OCI-LY7 (cell line): ENCODE measurements around the gene TACR1. TPM values are rescaled to one million over a fixed set of nuclear protein-coding genes. Genes with fewer than 3 reads are reported as not detected.

Experiments used
- BruUV-seq: library from RNA; stranded (reverse); fragments of 400-500 nt; replicated peaks from 2 replicates; lab custom pipeline; 2021; lab: Mats Ljungman, UMichigan
- CTCF ChIA-PET: fragments of 300-600 bp; sonication (Branson Sonifier 250); formaldehyde crosslinking; loops from one replicate; lab custom pipeline; 2022; ENCODE audit warnings: antibody characterized with exemption; ENCODE audit not compliant: unreplicated experiment; lab: Charles Lee
- POLR2A ChIA-PET: fragments of 300-600 bp; sonication (Branson Sonifier 250); formaldehyde crosslinking; loops from one replicate; lab custom pipeline; 2022; ENCODE audit warnings: antibody characterized with exemption; lab: Charles Lee
- DNase-seq: peaks from one replicate; pipeline ENCODE4 v3.0.0-alpha.2; 2015; ENCODE audit warnings: low spot score
- H2AFZ ChIP-seq: fragments of 200-600 bp; sonication (generic), shearing (Covaris generic); 2 replicates; pipeline ENCODE4 v1.6.1; 2014; ENCODE audit warnings: mild to moderate bottlenecking, antibody characterized with exemption, low read length, moderate library complexity
- H3K27ac ChIP-seq: fragments of 200-600 bp; sonication (generic); 2 replicates; pipeline ENCODE4 v1.5.1; 2014; ENCODE audit warnings: mixed run types, low read depth, mild to moderate bottlenecking, moderate library complexity, low read length, inconsistent platforms; ENCODE audit not compliant: poor library complexity, severe bottlenecking
- H3K36me3 ChIP-seq: fragments of 200-600 bp; sonication (generic); 2 replicates; pipeline ENCODE4 v1.6.1; 2014; ENCODE audit warnings: mild to moderate bottlenecking, antibody characterized with exemption, low read length, moderate library complexity, mixed read lengths; ENCODE audit not compliant: insufficient read depth
- H3K4me1 ChIP-seq: fragments of 200-600 bp; sonication (generic); 2 replicates; pipeline ENCODE4 v1.5.1; 2014; ENCODE audit warnings: mild to moderate bottlenecking, low read length; ENCODE audit not compliant: insufficient read depth, poor library complexity, severe bottlenecking
- H3K4me2 ChIP-seq: fragments of 200-600 bp; sonication (generic); 2 replicates; pipeline ENCODE4 v1.6.1; 2014; ENCODE audit warnings: mild to moderate bottlenecking, low read length
- H3K4me3 ChIP-seq: fragments of 200-600 bp; sonication (generic); 2 replicates; pipeline ENCODE4 v1.5.1; 2014; ENCODE audit warnings: mild to moderate bottlenecking, low read depth, low read length; ENCODE audit not compliant: poor library complexity, severe bottlenecking
- H3K79me2 ChIP-seq: fragments of 200-600 bp; sonication (generic); 2 replicates; pipeline ENCODE4 v1.6.1; 2016; ENCODE audit warnings: low read depth, mild to moderate bottlenecking, low read length, moderate library complexity, mixed read lengths; ENCODE audit not compliant: insufficient read depth
- H3K9me2 ChIP-seq: fragments of 200-600 bp; sonication (generic); 2 replicates; pipeline ENCODE4 v1.6.1; 2016; ENCODE audit warnings: mild to moderate bottlenecking, low read length, mixed read lengths; ENCODE audit not compliant: insufficient read depth
- H3K9me3 ChIP-seq: fragments of 200-600 bp; sonication (generic); 2 replicates; pipeline ENCODE4 v1.6.1; 2014; ENCODE audit warnings: mild to moderate bottlenecking, mixed run types, low read length, mixed read lengths
- H4K20me1 ChIP-seq: fragments of 200-600 bp; sonication (generic); 2 replicates; pipeline ENCODE4 v1.6.1; 2014; ENCODE audit warnings: mild to moderate bottlenecking, antibody characterized with exemption, low read length, moderate library complexity, mixed read lengths; ENCODE audit not compliant: insufficient read depth
- EZH2phosphoT487 ChIP-seq: fragments of 200-600 bp; sonication (generic); IDR thresholded peaks from 2 replicates; pipeline ENCODE4 v1.6.1; 2018; ENCODE audit warnings: low read depth, borderline replicate concordance, mild to moderate bottlenecking, mixed run types, antibody characterized with exemption, low read length, moderate library complexity, mixed read lengths
- intact Hi-C: fragments of 100-400 bp; cut with micrococcal nuclease; formaldehyde crosslinking; loops from one replicate; pipeline ENCODE4 v1.10.0; 2022; ENCODE audit not compliant: unreplicated experiment
- total RNA-seq, 2 experiments: library from RNA; depleted of rRNA in 1 of 2; stranded (reverse); fragments of >200 nt in 1 of 2; shearing (Covaris generic) in 1 of 2; gene quantifications; 2 replicates each; pipeline ENCODE4 v1.2.3, GENCODE V29; 2014 to 2022
- TF ChIP-seq, protein P1 (sequence below): fragments of 200-600 bp; sonication (generic); conservative IDR thresholded peaks from 2 replicates; pipeline ENCODE4 v1.5.1; 2014; ENCODE audit warnings: mild to moderate bottlenecking, antibody characterized with exemption, low read length, moderate library complexity, mixed read lengths

Gene TACR1
- total RNA-seq, 2 experiments from 2014 or later, result not detected

GRCh38 chr2:75055820-75056675 lies 143.3 kb downstream of the TACR1 start:
- TF ChIP-seq, protein P1, sequence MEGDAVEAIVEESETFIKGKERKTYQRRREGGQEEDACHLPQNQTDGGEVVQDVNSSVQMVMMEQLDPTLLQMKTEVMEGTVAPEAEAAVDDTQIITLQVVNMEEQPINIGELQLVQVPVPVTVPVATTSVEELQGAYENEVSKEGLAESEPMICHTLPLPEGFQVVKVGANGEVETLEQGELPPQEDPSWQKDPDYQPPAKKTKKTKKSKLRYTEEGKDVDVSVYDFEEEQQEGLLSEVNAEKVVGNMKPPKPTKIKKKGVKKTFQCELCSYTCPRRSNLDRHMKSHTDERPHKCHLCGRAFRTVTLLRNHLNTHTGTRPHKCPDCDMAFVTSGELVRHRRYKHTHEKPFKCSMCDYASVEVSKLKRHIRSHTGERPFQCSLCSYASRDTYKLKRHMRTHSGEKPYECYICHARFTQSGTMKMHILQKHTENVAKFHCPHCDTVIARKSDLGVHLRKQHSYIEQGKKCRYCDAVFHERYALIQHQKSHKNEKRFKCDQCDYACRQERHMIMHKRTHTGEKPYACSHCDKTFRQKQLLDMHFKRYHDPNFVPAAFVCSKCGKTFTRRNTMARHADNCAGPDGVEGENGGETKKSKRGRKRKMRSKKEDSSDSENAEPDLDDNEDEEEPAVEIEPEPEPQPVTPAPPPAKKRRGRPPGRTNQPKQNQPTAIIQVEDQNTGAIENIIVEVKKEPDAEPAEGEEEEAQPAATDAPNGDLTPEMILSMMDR, result no peak
- TF ChIP-seq EZH2phosphoT487, result no peak
- Histone ChIP-seq H3K36me3 (no peaks in the 10 kb centered on the region), H4K20me1 (no peaks in the 10 kb centered on the region), H3K4me3 (no peak overlapping the region), H3K9me3 (no peaks in the 10 kb centered on the region), H3K4me1 (no peaks in the 10 kb centered on the region), H3K79me2 (no peaks in the 10 kb centered on the region), H3K4me2 (no peak overlapping the region), H3K9me2 (no peaks in the 10 kb centered on the region), H3K27ac (no peak overlapping the region), H2AFZ (no peak overlapping the region)
- ChIA-PET CTCF (no interaction called here), POLR2A (no interaction called here)
- intact Hi-C loops, result no loop called here
- no TSS peak for BruUV-seq
- no peak for DNase-seq

DNA sequence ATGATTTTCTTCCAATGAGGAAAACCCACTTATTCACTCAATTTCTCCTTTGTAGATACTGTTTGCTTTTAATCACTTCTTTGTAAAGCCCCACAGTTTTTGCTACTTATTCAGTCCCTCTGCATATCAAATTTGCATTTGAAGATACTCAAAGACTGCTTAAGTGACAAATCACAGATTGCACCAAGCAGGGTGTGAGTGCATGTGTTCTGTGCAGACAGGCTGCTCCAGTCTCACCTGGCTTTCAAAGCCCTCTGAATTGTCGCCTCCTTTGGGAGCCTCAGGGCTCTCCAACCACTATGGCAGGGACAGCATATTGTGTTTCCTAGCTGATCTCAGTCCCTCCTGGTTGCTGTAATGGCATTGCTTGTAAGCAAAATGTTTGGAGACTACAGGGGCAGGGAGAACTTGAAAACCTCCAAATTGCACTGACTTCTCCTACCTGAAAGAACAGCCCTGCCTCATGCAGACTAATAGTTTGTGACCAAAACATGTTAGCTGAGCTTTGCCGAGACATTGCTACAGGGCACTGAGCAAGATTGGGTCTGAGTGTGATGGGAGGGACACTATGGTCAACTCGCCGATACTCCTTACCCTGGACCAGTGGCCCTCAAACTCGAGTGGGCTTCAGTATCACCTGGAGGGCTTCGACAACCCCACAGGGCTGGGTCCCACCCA lies 144.0 kb downstream of the TACR1 start:
- no peaks in the 10 kb centered on the region for H4K20me1 ChIP-seq
- BruUV-seq, result no TSS peak
- intact Hi-C loops, result no loop called here
- H3K4me3 ChIP-seq, result no peak overlapping the region
- H3K79me2 ChIP-seq, result no peaks in the 10 kb centered on the region
- CTCF ChIA-PET, result no interaction called here
- no peaks in the 10 kb centered on the region for H3K9me2 ChIP-seq
- H3K9me3 ChIP-seq, result no peaks in the 10 kb centered on the region
- H3K27ac ChIP-seq, result no peak overlapping the region
- POLR2A ChIA-PET, result no interaction called here
- H3K36me3 ChIP-seq, result no peaks in the 10 kb centered on the region
- no peak for DNase-seq
- no peak overlapping the region for H2AFZ ChIP-seq
- H3K4me1 ChIP-seq, result no peaks in the 10 kb centered on the region
- H3K4me2 ChIP-seq, result no peak overlapping the region
- no peak for TF ChIP-seq EZH2phosphoT487
- TF ChIP-seq, protein P1, result no peak
